ENCODE data around the gene UPF1.

UPF1 gene

DNA sequence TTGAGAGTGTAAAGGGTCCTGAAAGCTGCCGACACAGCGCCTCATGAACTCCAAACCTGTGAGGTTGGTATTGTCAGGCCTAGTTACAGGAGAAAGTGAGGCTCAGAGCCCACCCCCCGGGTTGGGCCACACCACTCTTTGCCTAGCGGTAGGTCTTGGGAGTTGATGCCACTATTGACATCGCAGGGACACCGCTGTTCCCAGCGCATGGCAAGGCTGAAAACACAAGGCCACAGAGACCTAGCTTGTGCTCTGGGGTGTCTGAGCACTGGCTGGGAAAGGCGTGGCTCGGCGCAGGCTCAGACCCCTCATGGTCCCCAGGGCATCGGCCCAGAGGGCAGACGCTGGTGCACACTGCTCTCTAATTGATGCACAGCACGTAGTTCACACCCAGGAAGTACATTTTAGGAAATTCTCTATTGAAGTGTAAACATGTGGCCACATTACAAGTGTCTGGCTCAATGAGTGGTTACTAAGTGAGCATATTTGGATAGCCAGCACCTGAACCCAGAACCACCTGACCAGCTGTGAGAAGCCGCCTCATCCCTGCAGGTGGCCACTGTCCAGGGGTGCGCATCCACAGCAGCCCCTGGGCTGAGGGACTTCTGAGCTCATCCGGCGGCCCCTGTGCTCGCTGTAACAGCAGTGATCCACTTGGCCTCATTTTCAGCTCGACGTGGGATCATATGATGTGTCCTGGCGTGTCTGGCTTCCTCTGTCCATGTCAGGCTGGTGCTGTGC, 27.3 kb downstream of the UPF1 start:
- Histone ChIP-seq H3K27me3 (ENCODE audit: insufficient read depth, poor library complexity, severe bottlenecking) (no peaks in the 10 kb centered on the region), H3K27ac (replicated peaks) (no peak overlapping the region), H3K4me3 (replicated peaks; ENCODE audit: insufficient read depth, low read length) (no peak overlapping the region)
- TF ChIP-seq GABPA (IDR thresholded peaks at IDR 0.05; ENCODE audit: low read depth) (no peak), SPI1 (IDR thresholded peaks at IDR 0.05; ENCODE audit: borderline replicate concordance, low read depth) (no peak), POLR2AphosphoS5 (IDR thresholded peaks at IDR 0.05; ENCODE audit: low read depth) (no peak), CTCF (IDR thresholded peaks at IDR 0.05; ENCODE audit: insufficient read depth, low read length) (no peak), REST (IDR thresholded peaks at IDR 0.05; ENCODE audit: insufficient replicate concordance, low read depth) (no peak)
- DNase-seq (ENCODE audit: low read depth in 1 of 2, low spot score in 1 of 2), result no peak

DNA sequence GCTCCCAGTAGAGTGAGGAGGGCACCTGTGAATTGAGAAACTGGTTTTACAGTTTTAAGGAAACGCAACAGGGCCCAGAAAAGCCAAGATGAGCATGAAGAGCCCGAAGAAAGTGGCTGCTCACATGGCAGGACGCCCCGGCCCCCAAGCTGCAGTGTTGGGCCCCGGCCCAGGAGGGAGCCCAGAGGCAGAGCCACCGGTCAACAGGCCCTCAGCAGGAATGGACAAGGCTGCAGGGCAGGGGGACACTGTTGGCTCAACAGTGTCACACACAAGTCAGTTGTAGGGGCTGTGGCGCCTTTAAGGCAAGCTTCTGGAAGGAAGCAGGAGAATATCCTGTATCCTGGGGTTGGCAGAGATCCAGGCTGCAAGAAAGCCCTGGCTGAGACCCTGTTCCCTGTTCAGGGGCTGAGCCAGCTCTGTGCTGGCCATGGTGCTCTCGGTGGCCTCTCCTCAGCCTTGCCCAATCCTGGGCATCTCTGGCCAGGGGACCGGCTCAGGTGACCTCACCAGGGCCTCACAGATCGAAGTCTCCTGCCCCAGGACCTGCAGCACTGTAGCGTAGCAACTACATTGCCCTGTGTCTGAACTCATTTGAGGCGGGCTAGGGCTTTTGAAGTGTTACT, 28.0 kb downstream of the UPF1 start:
- no peak for TF ChIP-seq POLR2AphosphoS5 (IDR thresholded peaks at IDR 0.05; ENCODE audit: low read depth)
- TF ChIP-seq REST (IDR thresholded peaks at IDR 0.05; ENCODE audit: insufficient replicate concordance, low read depth), result no peak
- no peak for TF ChIP-seq GABPA (IDR thresholded peaks at IDR 0.05; ENCODE audit: low read depth)
- no peak for TF ChIP-seq SPI1 (IDR thresholded peaks at IDR 0.05; ENCODE audit: borderline replicate concordance, low read depth)
- TF ChIP-seq CTCF (IDR thresholded peaks at IDR 0.05; ENCODE audit: insufficient read depth, low read length), result no peak
- Histone ChIP-seq H3K27ac (replicated peaks) (no peak overlapping the region), H3K4me3 (replicated peaks; ENCODE audit: insufficient read depth, low read length) (no peak overlapping the region)

DNA sequence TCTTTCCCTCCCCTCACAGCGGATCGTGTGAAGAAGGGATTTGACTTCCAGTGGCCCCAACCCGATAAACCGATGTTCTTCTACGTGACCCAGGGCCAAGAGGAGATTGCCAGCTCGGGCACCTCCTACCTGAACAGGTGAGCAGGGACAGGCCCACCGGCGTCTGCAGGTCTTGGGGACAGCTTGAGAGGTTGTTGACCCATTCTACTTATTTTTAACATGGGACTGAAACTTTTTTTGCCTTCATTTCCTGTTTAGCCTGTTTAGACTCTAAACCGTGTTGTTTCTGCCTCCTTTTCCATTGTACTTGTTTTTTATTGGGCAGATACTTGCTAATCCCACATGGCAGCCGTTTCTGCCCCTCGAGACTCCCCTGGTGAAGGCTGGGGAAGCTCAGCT, 28.5 kb downstream of the UPF1 start:
- Histone ChIP-seq H3K27ac (replicated peaks) (no peak overlapping the region), H3K27me3 (ENCODE audit: insufficient read depth, poor library complexity, severe bottlenecking) (no peaks in the 10 kb centered on the region), H3K4me3 (replicated peaks; ENCODE audit: insufficient read depth, low read length) (no peak overlapping the region)
- DNase-seq (ENCODE audit: low read depth in 1 of 2, low spot score in 1 of 2), result no peak
- TF ChIP-seq CTCF (IDR thresholded peaks at IDR 0.05; ENCODE audit: insufficient read depth, low read length) (no peak), GABPA (IDR thresholded peaks at IDR 0.05; ENCODE audit: low read depth) (no peak), POLR2AphosphoS5 (IDR thresholded peaks at IDR 0.05; ENCODE audit: low read depth) (no peak), REST (IDR thresholded peaks at IDR 0.05; ENCODE audit: insufficient replicate concordance, low read depth) (no peak), SPI1 (IDR thresholded peaks at IDR 0.05; ENCODE audit: borderline replicate concordance, low read depth) (no peak)

More for the DNA sequence above, 28.0 kb downstream of the UPF1 start:
- H3K27me3 ChIP-seq (ENCODE audit: insufficient read depth, poor library complexity, severe bottlenecking), result no peaks in the 10 kb centered on the region
- DNase-seq (ENCODE audit: low read depth in 1 of 2, low spot score in 1 of 2), result no peak

Measured in HL-60 (cell line).